ENCODE data around the gene GAA.
"Not testable (repeated sequence)": the region's sequence is repeated elsewhere in the genome, so short reads cannot be mapped to it uniquely, and the experiment has no call there.

The GAA gene

DNA sequence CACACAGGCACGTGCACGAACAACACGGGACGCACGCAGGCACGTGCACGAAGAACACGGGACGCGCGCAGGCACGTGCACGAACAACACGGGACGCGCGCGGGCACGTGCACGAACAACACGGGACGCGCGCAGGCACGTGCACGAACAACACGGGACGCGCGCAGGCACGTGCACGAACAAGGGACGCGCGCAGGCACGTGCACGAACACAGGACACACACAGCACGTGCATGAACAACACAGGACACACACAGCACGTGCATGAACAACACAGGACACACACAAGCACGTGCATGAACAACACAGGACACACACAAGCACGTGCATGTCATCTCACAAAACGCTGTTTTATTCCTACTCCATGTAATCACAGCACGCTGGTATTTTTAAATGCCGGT lies 11.2 kb upstream of the GAA start:
- not testable (repeated sequence) for DNase-seq; H3K4ac ChIP-seq (ENCODE audit: low read depth, low read length); H3K23ac ChIP-seq (ENCODE audit: low read length); H3K4me3 ChIP-seq (ENCODE audit: low read depth, low read length); H3K4me2 ChIP-seq (ENCODE audit: low read length); H4K91ac ChIP-seq (ENCODE audit: low read depth, low read length); H2AFZ ChIP-seq (ENCODE audit: insufficient read depth, low read length, poor library complexity); H4K8ac ChIP-seq (ENCODE audit: low read depth, low read length); H3K18ac ChIP-seq (ENCODE audit: low read length); H2AK5ac ChIP-seq (ENCODE audit: low read length); H2BK5ac ChIP-seq (ENCODE audit: low read depth, low read length, poor library complexity); H3K36me3 ChIP-seq (ENCODE audit: control insufficient read depth in 1 of 2, insufficient read depth in 2 of 2, low read length in 2 of 2); H2BK120ac ChIP-seq (ENCODE audit: insufficient read depth, low read length, poor library complexity); H3K27me3 ChIP-seq (ENCODE audit: insufficient read depth, low read length); H3K4me1 ChIP-seq (ENCODE audit: control insufficient read depth in 1 of 2, insufficient read depth in 2 of 2, low read length in 2 of 2); H3K14ac ChIP-seq (ENCODE audit: low read length); H2BK12ac ChIP-seq (ENCODE audit: low read length); H4K12ac ChIP-seq (ENCODE audit: low read depth, low read length); H3K27ac ChIP-seq (ENCODE audit: low read depth, low read length); H3K79me1 ChIP-seq (ENCODE audit: low read length); H3K9ac ChIP-seq (ENCODE audit: low read length); H3K79me2 ChIP-seq (ENCODE audit: control insufficient read depth, insufficient read depth, low read length, poor library complexity); H3K9me3 ChIP-seq (ENCODE audit: insufficient read depth, low read depth, low read length)
- WGBS (ENCODE audit: extremely low coverage, insufficient coverage, insufficient read length), result no CpG with 5 or more reads among the region's 44 CpGs

GRCh38 chr17:80091376-80091775 lies 10.0 kb upstream of the GAA start:
- Histone ChIP-seq H3K79me2 (ENCODE audit: control insufficient read depth, insufficient read depth, low read length, poor library complexity) (no peaks in the 10 kb centered on the region), H2BK120ac (ENCODE audit: insufficient read depth, low read length, poor library complexity) (no peak overlapping the region), H3K23ac (ENCODE audit: low read length) (no peak overlapping the region), H3K9me3 (ENCODE audit: insufficient read depth, low read depth, low read length) (no peaks in the 10 kb centered on the region), H3K79me1 (ENCODE audit: low read length) (no peaks in the 10 kb centered on the region), H2BK12ac (ENCODE audit: low read length) (no peak overlapping the region), H3K18ac (ENCODE audit: low read length) (no peak overlapping the region), H3K9ac (ENCODE audit: low read length) (no peak overlapping the region), H2AK5ac (ENCODE audit: low read length) (no peak overlapping the region), H2BK5ac (ENCODE audit: low read depth, low read length, poor library complexity) (no peak overlapping the region), H3K14ac (ENCODE audit: low read length) (no peak overlapping the region), H4K8ac (ENCODE audit: low read depth, low read length) (no peak overlapping the region), H2AFZ (ENCODE audit: insufficient read depth, low read length, poor library complexity) (no peak overlapping the region), H3K4me2 (ENCODE audit: low read length) (no peak overlapping the region), H3K4me1 (ENCODE audit: control insufficient read depth in 1 of 2, insufficient read depth in 2 of 2, low read length in 2 of 2) (no peaks in the 10 kb centered on the region), H3K36me3 (ENCODE audit: control insufficient read depth in 1 of 2, insufficient read depth in 2 of 2, low read length in 2 of 2) (no peaks in the 10 kb centered on the region), H3K4ac (ENCODE audit: low read depth, low read length) (no peak overlapping the region), H3K27ac (ENCODE audit: low read depth, low read length) (no peak overlapping the region), H3K27me3 (ENCODE audit: insufficient read depth, low read length) (no peaks in the 10 kb centered on the region), H4K91ac (ENCODE audit: low read depth, low read length) (no peak overlapping the region), H3K4me3 (ENCODE audit: low read depth, low read length) (no peak overlapping the region), H4K12ac (ENCODE audit: low read depth, low read length) (no peak overlapping the region)
- no peak for DNase-seq
- no CpG with 5 or more reads among the region's 4 CpGs for WGBS (ENCODE audit: extremely low coverage, insufficient coverage, insufficient read length)

DNA sequence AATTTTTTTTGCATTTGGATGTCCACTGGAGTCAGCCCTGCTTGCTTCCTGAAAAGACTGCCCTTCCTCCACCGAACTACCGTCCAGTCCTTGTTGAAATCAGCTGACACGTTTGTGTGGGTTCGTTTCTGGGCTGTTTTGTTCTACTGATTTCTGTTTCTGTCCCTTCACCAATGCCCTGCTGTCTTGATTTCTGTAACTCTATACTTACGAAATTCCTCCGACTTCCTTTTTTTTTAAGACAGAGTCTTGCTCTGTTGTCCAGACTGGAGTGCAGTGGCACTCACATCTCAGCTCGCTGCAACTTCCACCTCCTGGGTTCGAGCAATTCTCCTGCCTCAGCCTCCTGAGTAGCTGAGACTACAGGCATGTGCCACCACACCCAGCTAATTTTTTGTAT lies 8.4 kb upstream of the GAA start:
- H4K8ac ChIP-seq (ENCODE audit: low read depth, low read length), result no peak overlapping the region
- no peaks in the 10 kb centered on the region for H3K79me2 ChIP-seq (ENCODE audit: control insufficient read depth, insufficient read depth, low read length, poor library complexity)
- no peak overlapping the region for H4K12ac ChIP-seq (ENCODE audit: low read depth, low read length)
- no peak overlapping the region for H3K14ac ChIP-seq (ENCODE audit: low read length)
- no peak overlapping the region for H3K27ac ChIP-seq (ENCODE audit: low read depth, low read length)
- no CpG with 5 or more reads among the region's 8 CpGs for WGBS (ENCODE audit: extremely low coverage, insufficient coverage, insufficient read length)
- no peaks in the 10 kb centered on the region for H3K4me1 ChIP-seq (ENCODE audit: control insufficient read depth in 1 of 2, insufficient read depth in 2 of 2, low read length in 2 of 2)
- H3K18ac ChIP-seq (ENCODE audit: low read length), result no peak overlapping the region
- H3K4ac ChIP-seq (ENCODE audit: low read depth, low read length), result no peak overlapping the region
- no peaks in the 10 kb centered on the region for H3K79me1 ChIP-seq (ENCODE audit: low read length)
- H3K27me3 ChIP-seq (ENCODE audit: insufficient read depth, low read length), result no peaks in the 10 kb centered on the region
- H4K91ac ChIP-seq (ENCODE audit: low read depth, low read length), result no peak overlapping the region
- no peak overlapping the region for H3K23ac ChIP-seq (ENCODE audit: low read length)
- H3K4me3 ChIP-seq (ENCODE audit: low read depth, low read length), result no peak overlapping the region
- H2BK5ac ChIP-seq (ENCODE audit: low read depth, low read length, poor library complexity), result no peak overlapping the region
- no peak overlapping the region for H2AFZ ChIP-seq (ENCODE audit: insufficient read depth, low read length, poor library complexity)
- H2BK120ac ChIP-seq (ENCODE audit: insufficient read depth, low read length, poor library complexity), result no peak overlapping the region
- H3K9ac ChIP-seq (ENCODE audit: low read length), result no peak overlapping the region
- peak in 1 of 2 donors; percentile 24 for DNase-seq
- no peak overlapping the region for H2BK12ac ChIP-seq (ENCODE audit: low read length)
- H3K4me2 ChIP-seq (ENCODE audit: low read length), result no peak overlapping the region
- H3K36me3 ChIP-seq (ENCODE audit: control insufficient read depth in 1 of 2, insufficient read depth in 2 of 2, low read length in 2 of 2), result no peaks in the 10 kb centered on the region
- H2AK5ac ChIP-seq (ENCODE audit: low read length), result no peak overlapping the region
- H3K9me3 ChIP-seq (ENCODE audit: insufficient read depth, low read depth, low read length), result no peaks in the 10 kb centered on the region

GRCh38 chr17:80095038-80095843 lies 6.1 kb upstream of the GAA start:
- WGBS (ENCODE audit: extremely low coverage, insufficient coverage, insufficient read length), result no CpG with 5 or more reads among the region's 37 CpGs
- no peaks in the 10 kb centered on the region for H3K79me1 ChIP-seq (ENCODE audit: low read length)
- no peak overlapping the region for H3K18ac ChIP-seq (ENCODE audit: low read length)
- H3K9ac ChIP-seq (ENCODE audit: low read length), result no peak overlapping the region
- H4K8ac ChIP-seq (ENCODE audit: low read depth, low read length), result no peak overlapping the region
- no peak overlapping the region for H3K4me3 ChIP-seq (ENCODE audit: low read depth, low read length)
- no peak overlapping the region for H3K4me2 ChIP-seq (ENCODE audit: low read length)
- H3K36me3 ChIP-seq (ENCODE audit: control insufficient read depth in 1 of 2, insufficient read depth in 2 of 2, low read length in 2 of 2), result no peaks in the 10 kb centered on the region
- H2BK120ac ChIP-seq (ENCODE audit: insufficient read depth, low read length, poor library complexity), result no peak overlapping the region
- H4K91ac ChIP-seq (ENCODE audit: low read depth, low read length), result no peak overlapping the region
- H3K4me1 ChIP-seq (ENCODE audit: control insufficient read depth in 1 of 2, insufficient read depth in 2 of 2, low read length in 2 of 2), result no peaks in the 10 kb centered on the region
- no peaks in the 10 kb centered on the region for H3K27me3 ChIP-seq (ENCODE audit: insufficient read depth, low read length)
- no peak overlapping the region for H2BK5ac ChIP-seq (ENCODE audit: low read depth, low read length, poor library complexity)
- no peak for DNase-seq
- H3K9me3 ChIP-seq (ENCODE audit: insufficient read depth, low read depth, low read length), result no peaks in the 10 kb centered on the region
- no peak overlapping the region for H2AK5ac ChIP-seq (ENCODE audit: low read length)
- no peak overlapping the region for H3K4ac ChIP-seq (ENCODE audit: low read depth, low read length)
- no peak overlapping the region for H2AFZ ChIP-seq (ENCODE audit: insufficient read depth, low read length, poor library complexity)
- no peak overlapping the region for H3K14ac ChIP-seq (ENCODE audit: low read length)
- no peaks in the 10 kb centered on the region for H3K79me2 ChIP-seq (ENCODE audit: control insufficient read depth, insufficient read depth, low read length, poor library complexity)
- no peak overlapping the region for H3K23ac ChIP-seq (ENCODE audit: low read length)
- no peak overlapping the region for H4K12ac ChIP-seq (ENCODE audit: low read depth, low read length)
- no peak overlapping the region for H2BK12ac ChIP-seq (ENCODE audit: low read length)
- H3K27ac ChIP-seq (ENCODE audit: low read depth, low read length), result no peak overlapping the region
